ENCODE measurements around the gene SLC35D1.

DNA sequence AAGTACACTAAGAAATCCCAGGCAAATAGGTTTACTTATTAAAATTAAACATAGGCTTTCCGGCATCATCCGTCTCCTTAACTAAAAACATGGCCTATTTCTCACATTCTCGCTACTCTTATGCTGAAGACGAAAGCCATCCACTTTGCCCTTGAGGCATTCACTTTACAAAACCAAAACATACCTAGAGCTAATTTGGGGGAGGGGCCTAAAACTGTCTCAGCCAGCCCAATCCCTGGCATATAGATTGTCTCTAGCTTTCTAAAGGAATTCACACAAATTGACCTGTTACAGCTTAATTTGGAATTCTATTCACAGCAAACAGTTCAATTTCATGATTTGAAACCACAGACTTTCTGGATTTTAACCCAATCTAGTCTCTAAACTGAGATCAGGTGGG lies 34.8 kb downstream of the SLC35D1 start:
- TF ChIP-seq, protein P1, sequence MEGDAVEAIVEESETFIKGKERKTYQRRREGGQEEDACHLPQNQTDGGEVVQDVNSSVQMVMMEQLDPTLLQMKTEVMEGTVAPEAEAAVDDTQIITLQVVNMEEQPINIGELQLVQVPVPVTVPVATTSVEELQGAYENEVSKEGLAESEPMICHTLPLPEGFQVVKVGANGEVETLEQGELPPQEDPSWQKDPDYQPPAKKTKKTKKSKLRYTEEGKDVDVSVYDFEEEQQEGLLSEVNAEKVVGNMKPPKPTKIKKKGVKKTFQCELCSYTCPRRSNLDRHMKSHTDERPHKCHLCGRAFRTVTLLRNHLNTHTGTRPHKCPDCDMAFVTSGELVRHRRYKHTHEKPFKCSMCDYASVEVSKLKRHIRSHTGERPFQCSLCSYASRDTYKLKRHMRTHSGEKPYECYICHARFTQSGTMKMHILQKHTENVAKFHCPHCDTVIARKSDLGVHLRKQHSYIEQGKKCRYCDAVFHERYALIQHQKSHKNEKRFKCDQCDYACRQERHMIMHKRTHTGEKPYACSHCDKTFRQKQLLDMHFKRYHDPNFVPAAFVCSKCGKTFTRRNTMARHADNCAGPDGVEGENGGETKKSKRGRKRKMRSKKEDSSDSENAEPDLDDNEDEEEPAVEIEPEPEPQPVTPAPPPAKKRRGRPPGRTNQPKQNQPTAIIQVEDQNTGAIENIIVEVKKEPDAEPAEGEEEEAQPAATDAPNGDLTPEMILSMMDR (conservative IDR thresholded peaks at IDR 0.05 in 1 of 2, IDR thresholded peaks at IDR 0.05 in 1 of 2; ENCODE audit: extremely low read depth in 1 of 2, insufficient read depth in 1 of 2, low read depth in 1 of 2, low read length in 2 of 2) = no peak
- TF ChIP-seq EZH2 (IDR thresholded peaks at IDR 0.05; ENCODE audit: borderline replicate concordance, low read length) = no peak

Data from mammary epithelial cell (primary cell).